Kidney (tissue), 14 donors: ENCODE results near the gene ULBP2. TPM values are rescaled to one million over a fixed set of nuclear protein-coding genes. Genes with fewer than 3 reads are reported as not detected.

Experiments used
- DNase-seq, 5 donors: peaks; one replicate each; pipeline ENCODE4 v3.0.0-alpha.2; 2013 to 2020
- FAIRE-seq: peaks from 2 replicates; lab custom pipeline; 2012; peaks lifted over from hg19 to GRCh38; lab: Jason Lieb, UNC
- H3K27ac ChIP-seq, 2 donors: one replicate each; pipeline ENCODE4 v1.7.0; 2013; ENCODE audit warnings: low read depth in 2 of 2, low read length in 2 of 2, inconsistent platforms in 1 of 2
- H3K27me3 ChIP-seq: one replicate; pipeline ENCODE4 v1.7.1; 2013; ENCODE audit warnings: low read length, inconsistent platforms; ENCODE audit not compliant: control insufficient read depth, insufficient read depth
- H3K36me3 ChIP-seq, 3 donors: one replicate each; pipeline versions ENCODE4 v1.7.0 to v1.7.1; 2013; ENCODE audit warnings: low read length in 3 of 3, control low read depth in 1 of 3, inconsistent platforms in 1 of 3; ENCODE audit not compliant: insufficient read depth in 3 of 3, control insufficient read depth in 2 of 3
- H3K4me1 ChIP-seq, 3 donors: one replicate each; pipeline versions ENCODE4 v1.7.0 to v1.7.1; 2013; ENCODE audit warnings: low read length in 3 of 3, inconsistent platforms in 1 of 3, low read depth in 1 of 3; ENCODE audit not compliant: control insufficient read depth in 2 of 3, insufficient read depth in 2 of 3
- H3K4me3 ChIP-seq, 3 donors: one replicate each; pipeline versions ENCODE4 v1.7.0 to v1.8.1; 2013; ENCODE audit warnings: low read length in 3 of 3, control low read depth in 1 of 3, inconsistent platforms in 1 of 3
- H3K9ac ChIP-seq, 3 donors: one replicate each; pipeline versions ENCODE4 v1.7.0 to v1.7.1; 2013; ENCODE audit warnings: low read length in 3 of 3, control low read depth in 1 of 3, inconsistent platforms in 1 of 3
- H3K9me3 ChIP-seq, 3 donors: one replicate each; pipeline versions ENCODE4 v1.7.0 to v1.7.1; 2013; ENCODE audit warnings: low read length in 3 of 3, control low read depth in 1 of 3, inconsistent platforms in 1 of 3; ENCODE audit not compliant: control insufficient read depth in 2 of 3, insufficient read depth in 1 of 3
- CTCF ChIP-seq: IDR thresholded peaks from 3 replicates; pipeline ENCODE4 v1.5.1; 2012; ENCODE audit warnings: mild to moderate bottlenecking, moderate library complexity, borderline replicate concordance; ENCODE audit not compliant: insufficient read depth; ENCODE audit errors: extremely low read depth
- intact Hi-C: fragments of 100-400 bp; cut with DNase I; formaldehyde crosslinking; loops from one replicate; pipeline ENCODE4 v1.11.1; 2022
- polyA plus RNA-seq: library from polyadenylated mRNA; stranded (reverse); fragments of 350-450 nt; fragmentation: Illumina TruSeq; extraction: RNeasy Lipid Tissue Mini Kit (QIAGEN cat#74804); gene quantifications from one replicate; pipeline ENCODE4 v1.2.3, GENCODE V29; 2014; ENCODE audit warnings: low read depth, low replicate concordance; ENCODE audit not compliant: insufficient read depth
- total RNA-seq: library from RNA; stranded (reverse); fragmentation: NEBNext Ultra II Directional; extraction: Animal tissue kit (Norgen Biotek cat#: 25700); gene quantifications from one replicate; pipeline ENCODE4 v1.2.1, GENCODE V29; 2021
- donor health status: control.
- donor health status: control.
- donor health status: control.
- donor health status: control.
- donor health status: control.
- donor health status: DM: yes; HTN: yes; CAD: no.
- donor health status: Normal renal cell carcinoma (clear cell type).

The ULBP2 gene
- total and polyA plus RNA-seq, 2 donors from 2014 or later, result 1.3 to 2.5 TPM

GRCh38 chr6:149904661-149905370 lies 37.0 kb upstream of the ULBP2 start:
- peak in 2 of 5 donors; percentile 7 to 15 for DNase-seq
- no peak for TF ChIP-seq CTCF
- H3K4me3 ChIP-seq, result no peak overlapping the region
- H3K4me1 ChIP-seq, result peaks cover 0 to 4% (median 0%) of the 10 kb centered on the region in 3 donors
- H3K36me3 ChIP-seq, result no peaks in the 10 kb centered on the region
- H3K27ac ChIP-seq, result no peak overlapping the region
- H3K27me3 ChIP-seq, result no peaks in the 10 kb centered on the region
- intact Hi-C loops, result no loop called here
- no peak overlapping the region for H3K9ac ChIP-seq
- FAIRE-seq, result no peak
- H3K9me3 ChIP-seq, result peaks cover 0 to 4% (median 0%) of the 10 kb centered on the region in 3 donors

- Histone ChIP-seq H3K27me3 (no peaks in the 10 kb centered on the region), H3K4me1 (peaks cover 0 to 4% (median 0%) of the 10 kb centered on the region in 3 donors), H3K9me3 (peaks cover 0 to 4% (median 0%) of the 10 kb centered on the region in 3 donors), H3K4me3 (no peak overlapping the region), H3K27ac (no peak overlapping the region), H3K36me3 (no peaks in the 10 kb centered on the region), H3K9ac (no peak overlapping the region)
- intact Hi-C loops, result no loop called here
- FAIRE-seq (no peak), DNase-seq (peak in 1 of 5 donors; percentile 67)
- no peak for TF ChIP-seq CTCF
Measured at GRCh38 chr6:149905371-149905910, 36.4 kb upstream of the ULBP2 start.

- H3K27me3 ChIP-seq, result no peaks in the 10 kb centered on the region
- H3K27ac ChIP-seq, result no peak overlapping the region
- DNase-seq (peak in 1 of 5 donors; percentile 18), FAIRE-seq (no peak)
- peaks cover 0 to 4% (median 0%) of the 10 kb centered on the region in 3 donors for H3K9me3 ChIP-seq
- no peak overlapping the region for H3K9ac ChIP-seq
- peaks cover 0 to 4% (median 0%) of the 10 kb centered on the region in 3 donors for H3K4me1 ChIP-seq
- H3K36me3 ChIP-seq, result no peaks in the 10 kb centered on the region
- intact Hi-C loops, result no loop called here
- H3K4me3 ChIP-seq, result no peak overlapping the region
- no peak for TF ChIP-seq CTCF
Measured at GRCh38 chr6:149905911-149906371, 35.9 kb upstream of the ULBP2 start.
